ENCODE data around the gene LLGL2.

DNA sequence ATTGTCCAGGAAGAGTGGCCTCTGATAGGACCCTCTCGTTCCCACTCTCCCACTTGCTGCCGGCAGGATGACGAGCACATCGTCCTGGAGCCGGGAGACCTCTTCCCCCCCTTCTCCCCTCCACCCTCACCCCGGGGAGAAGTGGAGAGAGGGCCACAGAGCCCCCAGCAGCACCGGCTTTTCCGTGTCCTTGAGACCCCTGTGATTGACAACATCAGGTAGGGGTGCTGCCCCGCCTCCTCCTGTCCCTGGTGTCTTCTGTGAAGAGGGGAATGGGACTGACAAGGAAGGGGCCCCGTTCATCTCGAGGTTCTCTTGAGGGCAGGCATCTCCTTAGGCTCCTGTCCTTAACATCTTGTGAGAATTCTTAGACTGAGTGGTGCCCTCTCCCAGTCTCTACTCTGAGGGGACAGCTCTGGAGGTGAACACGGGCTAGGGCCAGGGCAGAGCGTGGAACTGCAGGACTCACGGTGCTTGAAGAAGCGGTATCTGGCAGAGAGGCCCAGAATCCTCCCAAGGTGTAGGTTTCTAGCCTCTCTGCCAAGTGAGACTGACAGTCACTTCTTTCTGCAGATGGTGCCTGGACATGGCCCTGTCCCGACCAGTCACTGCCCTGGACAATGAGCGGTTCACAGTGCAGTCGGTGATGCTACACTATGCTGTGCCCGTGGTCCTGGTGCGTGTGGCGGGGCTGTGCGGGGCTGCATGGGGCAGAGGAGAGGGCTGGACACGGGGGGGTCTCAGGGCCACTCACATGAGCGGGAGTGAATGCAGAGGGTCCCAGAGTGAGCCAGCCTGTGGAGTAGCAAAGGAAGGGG lies 36.6 kb upstream of the LLGL2 start:
- TF ChIP-seq, protein P1, sequence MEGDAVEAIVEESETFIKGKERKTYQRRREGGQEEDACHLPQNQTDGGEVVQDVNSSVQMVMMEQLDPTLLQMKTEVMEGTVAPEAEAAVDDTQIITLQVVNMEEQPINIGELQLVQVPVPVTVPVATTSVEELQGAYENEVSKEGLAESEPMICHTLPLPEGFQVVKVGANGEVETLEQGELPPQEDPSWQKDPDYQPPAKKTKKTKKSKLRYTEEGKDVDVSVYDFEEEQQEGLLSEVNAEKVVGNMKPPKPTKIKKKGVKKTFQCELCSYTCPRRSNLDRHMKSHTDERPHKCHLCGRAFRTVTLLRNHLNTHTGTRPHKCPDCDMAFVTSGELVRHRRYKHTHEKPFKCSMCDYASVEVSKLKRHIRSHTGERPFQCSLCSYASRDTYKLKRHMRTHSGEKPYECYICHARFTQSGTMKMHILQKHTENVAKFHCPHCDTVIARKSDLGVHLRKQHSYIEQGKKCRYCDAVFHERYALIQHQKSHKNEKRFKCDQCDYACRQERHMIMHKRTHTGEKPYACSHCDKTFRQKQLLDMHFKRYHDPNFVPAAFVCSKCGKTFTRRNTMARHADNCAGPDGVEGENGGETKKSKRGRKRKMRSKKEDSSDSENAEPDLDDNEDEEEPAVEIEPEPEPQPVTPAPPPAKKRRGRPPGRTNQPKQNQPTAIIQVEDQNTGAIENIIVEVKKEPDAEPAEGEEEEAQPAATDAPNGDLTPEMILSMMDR (IDR thresholded peaks at IDR 0.05; ENCODE audit: insufficient read depth, low read depth, low read length): no peak
- TF ChIP-seq EZH2 (IDR thresholded peaks at IDR 0.05; ENCODE audit: insufficient read depth, low read length): no peak

Data from astrocyte (in vitro differentiated cells and primary cell).